Tibial nerve (tissue), 4 donors: ENCODE results near the gene ESM1.

ENCODE experiments used
- CTCF ChIP-seq, 5 experiments: fragments of 200-600 bp in 3 of 5; fragments of 450-650 bp in 2 of 5; sonication (generic) in 3 of 5; IDR thresholded peaks; one replicate each; pipeline ENCODE4 v1.5.1; 2016 to 2019; ENCODE audit warnings: antibody characterized with exemption in 5 of 5, mild to moderate bottlenecking in 3 of 5, moderate library complexity in 2 of 5
- EP300 ChIP-seq, 2 donors: sonication (generic); formaldehyde crosslinking; IDR thresholded peaks; one replicate each; pipeline ENCODE4 v1.6.1; 2017; ENCODE audit warnings: antibody characterized with exemption in 2 of 2, mild to moderate bottlenecking in 1 of 2
- POLR2A ChIP-seq, 2 donors: fragments of 450-650 bp; IDR thresholded peaks; one replicate each; pipeline ENCODE4 v1.6.1; 2017; ENCODE audit warnings: antibody characterized with exemption in 2 of 2, mild to moderate bottlenecking in 2 of 2, moderate library complexity in 2 of 2

- TF ChIP-seq CTCF (IDR thresholded peaks at IDR 0.05) (no peak), POLR2A (IDR thresholded peaks at IDR 0.05) (no peak), EP300 (IDR thresholded peaks at IDR 0.05) (no peak)
Measured at GRCh38 chr5:54932789-54933188, 52.6 kb downstream of the ESM1 start.
